HG02943 (cell line): ENCODE data around the gene SLX9.
"Not testable (repeated sequence)": the region's sequence is repeated elsewhere in the genome, so short reads cannot be mapped to it uniquely, and the experiment has no call there.

Source experiments
- ATAC-seq: cut with Tn5 transposase; IDR thresholded peaks from one replicate; pipeline ENCODE4 v1.9.1; 2021; ENCODE audit warnings: mild to moderate bottlenecking, low read depth, moderate library complexity; ENCODE audit not compliant: unreplicated experiment

The SLX9 gene

GRCh38 chr21:44972301-44972814, 32.5 kb downstream of the SLX9 start:
- no peak for ATAC-seq

- ATAC-seq, result no peak
Observed at GRCh38 chr21:44972821-44973220, 33.0 kb downstream of the SLX9 start.

- no peak for ATAC-seq
Observed at GRCh38 chr21:44973598-44973997, 33.8 kb downstream of the SLX9 start.

- no peak for ATAC-seq
Observed at GRCh38 chr21:44974676-44975075, 34.8 kb downstream of the SLX9 start.

GRCh38 chr21:44975720-44976555, 36.1 kb downstream of the SLX9 start:
- no peak for ATAC-seq

GRCh38 chr21:44976556-44977393, 36.9 kb downstream of the SLX9 start:
- ATAC-seq, result not testable (repeated sequence)

GRCh38 chr21:44977616-44978340, 37.9 kb downstream of the SLX9 start:
- no peak for ATAC-seq

- ATAC-seq, result no peak
Observed at GRCh38 chr21:44979687-44980561, 40.1 kb downstream of the SLX9 start.

- no peak for ATAC-seq
Observed at GRCh38 chr21:44980562-44981489, 41.0 kb downstream of the SLX9 start.

GRCh38 chr21:44982558-44983250, 42.9 kb downstream of the SLX9 start:
- no peak for ATAC-seq

GRCh38 chr21:44983421-44984206, 43.8 kb downstream of the SLX9 start:
- ATAC-seq, result no peak

GRCh38 chr21:44984428-44984791, 44.6 kb downstream of the SLX9 start:
- ATAC-seq, result no peak

- ATAC-seq, result no peak
Observed at GRCh38 chr21:44984792-44985440, 45.1 kb downstream of the SLX9 start.

- no peak for ATAC-seq
Observed at GRCh38 chr21:44985441-44986401, 45.9 kb downstream of the SLX9 start.

GRCh38 chr21:44986471-44987291, 46.9 kb downstream of the SLX9 start:
- ATAC-seq, result no peak
